ENCODE data around the gene PRRX2.

- no peak for TF ChIP-seq CTCF (IDR thresholded peaks at IDR 0.05)
- TF ChIP-seq POLR2A (IDR thresholded peaks at IDR 0.05): no peak
- no peak for TF ChIP-seq POLR2AphosphoS5 (IDR thresholded peaks at IDR 0.05)
Observed at GRCh38 chr9:129633207-129633606, 32.2 kb upstream of the PRRX2 start.
